Retina (tissue), 1 donor: ENCODE measurements around the gene PRTFDC1.

ENCODE experiments used
- DNase-seq: peaks from one replicate; pipeline ENCODE4 v3.0.0-alpha.2; 2016

PRTFDC1 gene

DNA sequence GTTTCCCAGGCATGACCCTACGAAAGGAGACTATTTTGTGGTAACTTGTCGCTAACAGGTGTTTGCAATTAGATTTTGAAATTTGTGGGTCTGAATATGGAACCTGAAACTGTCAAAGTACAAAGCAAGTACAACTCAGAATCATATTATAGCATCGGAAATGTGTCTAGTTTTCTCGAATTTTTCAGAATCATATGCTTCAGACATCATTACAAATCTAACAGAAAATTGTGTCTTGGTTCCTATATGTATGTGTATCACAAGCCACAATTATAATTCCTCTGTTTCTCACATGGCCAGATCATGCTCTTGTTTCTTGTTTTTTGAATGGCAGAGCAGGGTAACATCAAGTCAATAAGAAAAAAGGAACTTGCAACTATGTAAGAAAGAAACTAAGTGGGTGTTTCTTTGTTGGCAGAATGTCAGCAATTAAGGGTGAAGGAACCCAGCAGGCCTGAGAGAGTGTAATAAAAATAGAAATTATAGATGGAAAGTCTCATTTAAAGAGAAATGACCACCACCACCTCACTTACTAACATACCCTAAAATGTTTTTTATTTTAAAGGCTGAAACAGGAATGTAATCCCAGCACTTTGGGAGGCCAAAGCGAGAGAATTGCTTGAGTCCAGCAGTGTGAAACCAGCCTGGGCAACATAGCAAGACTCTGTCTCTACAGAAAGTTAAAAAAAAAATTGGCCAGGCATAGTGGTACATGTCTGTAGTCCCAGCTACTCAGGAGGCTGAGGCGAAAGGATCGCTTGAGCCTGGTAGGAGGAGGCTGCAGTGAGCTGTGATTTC is 51.3 kb downstream of the PRTFDC1 start:
- no peak for DNase-seq

DNA sequence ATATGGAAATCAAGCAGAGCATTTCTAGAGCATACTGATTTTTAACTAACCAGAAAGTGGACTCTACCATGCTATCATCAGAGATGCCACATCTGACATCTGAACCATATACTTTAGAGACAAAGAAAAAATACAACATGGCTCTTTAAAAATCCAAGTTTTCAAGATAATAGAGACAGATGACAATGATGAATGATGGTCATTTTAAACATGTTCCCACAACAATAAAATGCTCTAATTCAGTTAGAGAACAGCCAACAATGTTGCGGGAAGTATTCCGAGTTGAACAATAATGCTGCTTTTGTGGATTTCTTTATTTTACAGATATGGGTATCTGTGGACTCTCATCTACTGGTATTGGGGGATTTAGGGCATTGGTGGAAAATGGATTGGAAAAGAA is 52.8 kb downstream of the PRTFDC1 start:
- DNase-seq: no peak

DNA sequence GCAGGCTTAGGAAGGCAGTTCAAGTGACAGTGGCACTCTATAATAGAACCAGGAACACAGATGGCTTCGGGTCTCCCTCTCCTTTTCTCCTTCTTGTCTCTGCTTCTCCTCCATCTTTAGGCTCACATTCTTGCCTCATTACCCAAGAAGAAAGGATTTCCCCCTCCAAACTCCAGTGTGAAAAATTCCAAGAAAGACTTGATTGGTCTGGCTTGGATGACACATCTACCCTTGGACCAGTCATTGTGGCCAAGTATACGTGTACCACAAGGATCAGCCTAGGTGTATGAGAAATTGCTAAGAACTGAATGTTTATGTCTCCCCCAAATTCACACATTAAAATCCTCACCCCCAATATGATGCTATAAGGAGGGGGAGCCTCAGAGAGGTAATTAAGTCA is 53.9 kb downstream of the PRTFDC1 start:
- DNase-seq: no peak

DNA sequence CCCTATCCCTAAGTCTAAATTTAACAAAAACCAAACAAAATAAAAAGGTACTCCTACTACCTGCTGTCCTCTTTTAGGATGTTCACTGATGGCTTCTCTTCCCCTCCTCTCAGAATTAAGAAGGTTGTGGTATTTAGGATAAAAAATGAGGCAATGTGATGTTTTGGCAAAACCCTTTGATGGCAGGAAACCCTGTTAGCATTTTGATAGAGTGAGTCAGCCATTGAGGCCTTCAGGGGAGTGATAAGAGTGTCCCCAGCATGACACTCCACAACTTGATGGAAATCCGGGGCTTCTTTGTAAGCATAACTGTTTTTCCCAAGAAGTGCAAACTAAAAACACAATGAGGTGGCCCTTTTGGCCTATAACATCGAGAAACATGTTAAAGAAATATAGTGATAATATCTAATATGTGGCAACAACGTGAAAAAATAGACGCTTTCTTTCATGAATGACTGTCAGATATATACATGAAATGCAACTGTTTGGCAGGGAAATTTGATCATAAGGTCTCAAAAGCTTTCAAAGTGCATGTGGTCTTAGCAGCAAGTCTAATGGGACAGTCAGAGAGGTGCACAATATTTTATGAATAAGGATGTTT is 55.0 kb downstream of the PRTFDC1 start:
- no peak for DNase-seq

DNA sequence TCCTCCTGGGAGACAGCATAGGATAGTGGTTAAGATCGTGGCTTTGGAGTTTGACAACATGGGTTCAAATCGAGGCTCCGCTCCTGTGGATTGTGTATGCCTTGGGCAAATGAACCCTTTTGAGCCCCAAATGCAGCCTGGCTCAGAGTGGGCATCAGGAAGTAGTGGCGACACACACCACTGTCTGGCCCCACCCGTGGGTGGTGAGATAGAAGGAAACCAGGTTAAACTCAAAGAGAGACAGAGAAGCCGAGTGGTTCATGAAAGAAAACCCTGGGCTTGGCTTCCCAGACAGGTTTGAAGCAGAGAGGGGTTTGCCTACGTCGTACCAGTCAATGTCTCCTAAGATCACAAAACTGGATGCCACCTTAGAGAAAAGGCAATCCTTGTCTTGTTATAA is 57.7 kb downstream of the PRTFDC1 start:
- DNase-seq: no peak

DNA sequence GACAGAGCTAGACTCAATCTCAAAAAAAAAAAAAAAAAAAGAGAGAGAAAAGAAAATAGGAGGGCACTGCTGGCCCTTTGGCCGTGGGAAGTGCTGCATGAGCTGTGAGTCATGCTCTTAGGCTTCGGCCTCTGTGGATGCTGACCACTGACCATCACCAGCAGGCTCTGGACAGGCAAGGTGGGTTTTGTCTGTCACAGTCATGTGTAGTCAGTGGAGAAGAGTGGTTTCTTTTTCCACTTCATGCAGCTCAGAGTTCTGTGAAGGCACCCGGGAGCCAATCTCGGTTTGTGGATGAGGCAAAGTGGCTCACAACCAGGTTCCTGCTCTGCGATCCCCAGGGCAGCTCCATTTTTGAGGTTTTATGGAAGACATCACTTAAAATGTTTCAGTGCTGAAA is 58.1 kb downstream of the PRTFDC1 start:
- no peak for DNase-seq

DNA sequence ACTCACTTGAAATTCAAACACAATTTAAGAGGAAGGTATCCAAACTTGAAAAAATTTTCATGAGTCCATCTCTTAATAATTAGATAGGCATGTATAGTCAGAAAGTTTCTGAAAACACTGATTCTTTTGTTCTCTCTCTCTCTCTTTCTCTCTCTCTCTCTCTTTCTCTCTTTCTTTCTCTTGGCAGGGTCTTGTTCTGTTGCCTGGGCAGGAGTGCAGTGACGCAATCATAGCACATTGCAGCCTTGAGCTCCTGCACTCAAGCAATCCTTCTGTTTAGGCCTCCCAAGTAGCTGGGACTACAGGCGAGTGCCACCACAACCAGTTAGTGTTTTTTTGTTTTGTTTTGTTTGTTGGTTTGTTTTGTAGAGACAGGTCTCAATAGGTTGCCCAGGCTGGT is 59.3 kb downstream of the PRTFDC1 start:
- no peak for DNase-seq

DNA sequence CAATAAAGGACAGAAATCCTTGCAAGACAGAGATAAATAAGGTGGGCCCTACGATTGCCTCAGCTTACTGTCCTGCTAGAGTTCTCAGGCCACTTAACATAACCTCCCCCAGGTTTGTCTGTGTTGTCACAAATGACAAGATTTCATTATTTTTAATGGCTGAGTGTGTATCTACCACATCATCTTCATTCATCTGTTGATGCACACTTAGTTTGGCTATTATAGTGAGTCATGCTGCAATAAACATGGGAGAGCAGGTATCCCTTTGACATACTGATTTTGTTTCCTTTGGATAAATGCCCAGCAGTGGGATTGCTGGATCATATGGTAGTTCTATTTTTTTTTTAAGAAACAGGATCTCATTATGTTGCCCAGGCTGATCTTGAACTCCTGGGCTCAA is 60.6 kb downstream of the PRTFDC1 start:
- DNase-seq: no peak

DNA sequence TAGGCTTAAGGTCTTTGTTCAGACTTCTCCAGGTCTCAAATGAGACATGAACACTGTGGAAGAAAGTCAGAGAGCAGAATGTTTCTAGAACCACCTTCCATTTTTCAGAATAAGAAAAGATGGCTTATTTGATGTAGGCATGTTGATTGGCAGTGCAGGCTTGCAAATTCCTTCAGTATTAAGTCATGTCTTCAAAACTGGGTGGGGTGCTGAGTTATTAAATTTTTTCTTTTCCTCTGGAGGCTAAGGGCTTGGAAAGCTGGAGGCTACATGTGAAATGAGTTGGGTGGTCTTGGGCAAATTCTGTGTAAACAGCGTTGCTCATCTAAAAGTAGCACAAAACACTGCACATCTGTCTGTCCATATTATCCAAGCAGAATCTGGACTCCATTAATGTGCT is 62.8 kb downstream of the PRTFDC1 start:
- DNase-seq: no peak

DNA sequence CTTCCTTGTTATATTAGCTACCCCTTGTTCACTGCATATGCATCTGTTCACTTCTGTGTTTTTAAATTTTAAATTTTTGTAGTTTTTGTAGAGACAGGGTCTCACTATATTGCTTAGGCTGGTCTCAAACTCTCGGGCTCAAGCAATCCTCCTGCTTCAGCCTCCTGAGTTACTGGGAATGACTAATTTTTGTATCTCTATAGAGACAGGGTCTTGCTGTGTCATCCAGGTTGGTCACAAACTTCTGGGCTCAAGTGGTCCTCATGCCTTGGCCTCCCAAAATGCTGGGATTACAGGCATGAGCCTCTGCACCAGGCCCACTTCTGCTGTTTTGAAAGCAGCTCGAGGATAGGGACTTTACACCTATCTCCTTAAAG is 64.6 kb downstream of the PRTFDC1 start:
- no peak for DNase-seq

DNA sequence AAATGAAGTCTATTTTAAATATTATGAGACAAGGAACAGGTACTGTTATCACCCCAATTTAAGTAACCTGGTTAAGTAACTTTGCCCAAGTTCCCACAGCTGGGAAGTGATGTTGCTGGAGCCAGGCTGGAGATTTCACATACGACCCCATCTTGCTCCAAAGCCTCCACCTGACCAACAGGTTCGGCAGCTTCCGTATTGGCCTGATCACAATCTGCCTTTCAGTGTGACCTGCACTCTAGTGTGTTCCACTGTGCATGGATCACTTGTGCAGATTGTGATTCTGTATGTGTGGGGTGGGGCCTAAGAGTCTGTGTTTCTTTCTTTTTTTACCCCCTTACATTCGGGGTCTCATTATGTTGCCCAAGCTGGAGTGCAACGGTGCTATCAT is 66.1 kb downstream of the PRTFDC1 start:
- no peak for DNase-seq

DNA sequence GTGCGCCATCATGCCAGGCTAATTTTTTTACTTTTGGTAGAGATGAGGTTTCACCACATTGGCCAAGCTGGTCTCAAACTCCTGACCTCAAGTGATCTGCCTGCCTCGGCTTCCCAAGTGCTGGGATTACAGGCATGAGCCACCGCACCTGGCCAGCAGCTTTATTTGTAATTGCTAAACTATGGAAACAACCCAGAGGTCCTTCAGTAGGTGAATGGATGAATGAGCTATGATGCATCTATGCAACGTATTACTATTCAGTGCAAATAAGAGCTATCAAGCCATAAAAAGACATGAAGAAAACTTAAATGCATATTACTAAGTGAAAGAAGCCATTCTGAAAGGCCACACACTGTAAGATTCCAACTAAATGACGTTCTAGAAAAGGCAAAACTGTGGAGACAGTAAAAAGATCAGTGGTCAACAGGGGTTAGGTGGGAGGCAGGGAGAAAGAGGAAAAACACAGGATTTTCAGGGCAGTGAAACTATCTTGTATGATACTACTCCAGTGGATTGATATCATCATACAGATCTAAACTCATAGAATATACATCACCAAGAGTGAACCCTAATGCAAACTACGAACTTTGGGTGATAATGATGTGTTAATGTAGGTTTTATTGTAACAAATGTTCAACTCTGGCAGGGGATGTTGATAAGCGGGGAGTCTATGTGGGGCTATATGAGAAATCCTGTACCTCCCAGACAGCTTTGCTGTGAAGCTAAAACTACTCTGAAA is 66.7 kb downstream of the PRTFDC1 start:
- DNase-seq: no peak

DNA sequence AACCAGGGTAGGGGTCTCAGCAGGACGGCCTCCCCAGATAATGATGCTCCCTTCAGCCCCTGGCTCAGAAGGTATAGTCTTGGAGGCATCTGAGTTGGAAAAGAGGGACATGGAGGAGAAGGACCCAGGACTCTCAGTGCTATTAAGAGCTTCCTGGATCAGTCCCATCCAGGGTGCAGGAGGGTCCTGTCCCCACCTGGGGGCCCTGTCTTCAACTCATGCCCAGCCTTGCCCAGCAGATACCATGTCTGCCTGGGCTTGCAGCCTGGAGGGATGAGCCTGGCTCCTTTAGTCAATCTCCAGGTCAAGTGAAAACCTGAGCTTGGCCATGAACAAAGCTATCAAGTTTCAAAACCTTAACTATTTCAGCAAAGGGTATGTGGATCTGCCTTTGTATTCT is 67.6 kb downstream of the PRTFDC1 start:
- DNase-seq: no peak

DNA sequence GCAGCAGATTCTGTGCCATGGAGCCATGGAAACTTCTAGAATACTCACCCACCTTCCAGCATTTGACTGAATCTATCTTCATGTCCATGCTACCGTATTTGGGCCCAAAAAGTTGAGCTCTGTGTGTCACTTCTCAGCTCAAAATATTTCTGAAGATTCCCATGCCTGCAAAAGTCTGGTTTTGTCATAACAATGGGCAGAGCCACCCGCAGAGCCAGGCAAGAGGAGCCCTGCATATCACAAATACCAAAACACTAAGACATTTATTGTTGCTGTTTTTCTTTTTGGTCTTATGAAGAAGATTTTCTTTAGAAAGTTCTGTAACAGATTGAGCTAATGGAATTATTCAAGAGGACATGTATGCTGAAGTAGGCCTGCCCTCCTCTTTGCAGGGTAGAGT is 68.1 kb downstream of the PRTFDC1 start:
- DNase-seq: no peak

DNA sequence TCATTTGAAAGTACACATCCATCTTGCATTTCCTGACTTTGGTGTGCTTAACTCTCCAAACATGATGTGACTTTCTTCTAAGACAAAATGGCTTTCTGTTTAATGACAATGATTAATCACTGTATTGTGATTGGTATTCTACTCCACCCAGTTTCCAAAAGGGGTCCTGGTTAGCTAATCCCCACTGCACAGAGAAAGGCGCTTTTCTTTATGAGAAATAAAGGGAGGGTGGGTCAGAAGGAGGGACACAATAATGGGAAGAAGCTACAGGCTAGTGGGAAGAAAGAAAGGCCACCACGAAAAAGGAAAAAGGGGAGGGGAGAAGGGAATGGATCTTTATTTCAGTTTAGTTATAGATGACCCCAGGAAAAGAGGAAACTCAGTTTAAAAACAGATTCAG is 69.2 kb downstream of the PRTFDC1 start:
- no peak for DNase-seq

DNA sequence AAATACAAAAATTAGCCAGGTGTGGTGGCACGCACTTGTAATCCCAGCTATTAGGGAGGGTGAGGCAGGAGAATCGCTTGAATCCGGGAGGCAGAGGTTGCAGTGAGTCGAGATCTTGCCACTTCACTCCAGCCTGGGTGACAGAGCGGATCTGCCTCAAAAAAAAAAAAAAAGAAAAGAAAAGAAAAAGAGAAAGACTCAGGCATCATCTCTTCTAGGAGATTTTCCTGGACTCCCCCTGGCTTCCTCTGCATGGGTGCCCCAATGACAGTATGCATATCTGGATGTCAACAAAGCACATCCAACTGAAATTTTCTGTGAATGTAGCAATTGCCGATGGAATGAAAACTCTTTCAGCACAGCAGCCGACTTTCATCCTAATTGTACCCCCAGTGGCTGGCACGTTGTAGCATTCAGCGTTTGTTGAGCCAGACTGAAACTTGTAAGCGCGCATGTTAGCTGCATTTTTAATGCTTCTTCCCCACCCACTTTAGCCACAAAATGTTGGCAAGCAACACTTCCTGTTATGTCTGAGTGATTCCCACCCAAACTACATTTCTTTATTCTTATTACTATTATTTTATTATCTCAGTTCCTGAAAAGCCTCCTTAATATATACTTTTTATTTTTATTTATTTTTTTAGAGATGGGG is 70.2 kb downstream of the PRTFDC1 start:
- DNase-seq: no peak

DNA sequence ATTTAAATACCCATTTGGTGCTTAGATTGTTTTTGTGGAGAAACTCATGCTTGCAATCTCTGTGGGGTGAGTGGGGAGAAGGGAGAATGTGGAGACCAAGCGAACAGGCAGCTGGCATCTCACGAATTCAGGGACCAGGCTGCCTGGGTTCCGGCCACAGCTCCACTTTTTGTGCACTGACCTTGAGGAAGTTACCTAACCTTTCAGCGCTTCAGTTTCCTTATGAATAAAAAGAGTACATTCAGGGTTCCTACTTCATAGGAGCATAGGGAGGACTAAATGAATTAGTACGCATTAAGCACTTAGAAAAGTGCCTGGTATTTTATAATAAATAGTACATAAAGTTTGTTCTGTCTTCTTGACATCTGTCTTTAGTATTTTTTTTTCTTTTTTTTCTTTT is 72.5 kb downstream of the PRTFDC1 start:
- no peak for DNase-seq

DNA sequence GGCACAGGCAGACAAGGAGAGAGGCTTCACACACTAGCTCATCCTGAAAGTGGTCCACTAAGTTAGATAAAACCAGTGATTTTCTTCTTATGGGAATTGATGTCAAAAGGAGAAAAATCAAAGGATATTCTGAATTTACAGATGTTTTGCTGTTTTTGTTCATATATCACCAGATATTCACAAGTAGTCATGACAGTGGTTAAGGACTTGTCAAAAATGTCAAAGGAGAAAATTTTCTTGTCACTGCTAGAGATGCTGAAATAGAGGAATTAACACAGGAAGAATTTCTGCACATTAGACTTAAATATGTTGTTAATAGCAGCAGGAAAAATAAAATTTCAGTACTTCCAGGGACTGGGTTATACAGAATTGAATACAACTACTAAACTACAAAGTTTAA is 78.3 kb downstream of the PRTFDC1 start:
- DNase-seq: no peak

DNA sequence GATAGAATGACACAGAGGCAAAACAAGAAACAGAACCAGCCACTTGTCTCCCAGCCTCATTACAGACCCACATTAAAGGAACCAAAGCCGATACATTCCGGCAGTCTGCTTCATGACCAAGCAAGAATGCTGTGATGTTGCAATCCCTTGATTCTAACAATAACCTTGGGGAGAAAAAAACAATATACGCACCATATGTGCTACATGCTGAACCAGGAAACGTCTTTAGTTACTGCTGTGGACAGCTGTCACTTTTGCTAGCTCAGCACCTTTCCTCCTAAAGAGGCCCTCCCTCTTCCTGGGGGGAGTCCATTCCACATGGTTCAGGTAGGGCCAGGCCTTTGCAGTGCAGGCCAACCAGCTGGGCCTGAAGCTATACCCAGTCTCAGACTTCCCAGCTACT is 79.1 kb downstream of the PRTFDC1 start:
- no peak for DNase-seq

DNA sequence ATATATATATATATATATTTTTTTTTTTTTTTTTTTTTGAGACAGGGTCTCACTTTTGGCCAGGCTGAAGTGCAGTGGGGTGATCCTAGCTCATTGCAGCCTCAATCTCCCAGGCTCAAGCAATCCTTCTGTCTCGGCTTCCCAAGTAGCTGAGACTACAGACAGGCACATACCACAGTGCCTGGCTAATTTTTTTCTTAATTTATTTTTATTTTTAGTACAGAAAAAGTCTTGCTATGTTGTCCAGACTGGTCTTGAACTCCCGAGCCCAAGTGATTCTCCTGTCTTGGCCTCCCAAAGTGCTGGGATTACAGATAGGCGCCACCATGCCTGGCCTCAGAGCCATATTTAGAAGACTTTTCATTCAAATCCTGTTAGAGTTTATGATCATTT is 79.6 kb downstream of the PRTFDC1 start:
- DNase-seq: no peak

DNA sequence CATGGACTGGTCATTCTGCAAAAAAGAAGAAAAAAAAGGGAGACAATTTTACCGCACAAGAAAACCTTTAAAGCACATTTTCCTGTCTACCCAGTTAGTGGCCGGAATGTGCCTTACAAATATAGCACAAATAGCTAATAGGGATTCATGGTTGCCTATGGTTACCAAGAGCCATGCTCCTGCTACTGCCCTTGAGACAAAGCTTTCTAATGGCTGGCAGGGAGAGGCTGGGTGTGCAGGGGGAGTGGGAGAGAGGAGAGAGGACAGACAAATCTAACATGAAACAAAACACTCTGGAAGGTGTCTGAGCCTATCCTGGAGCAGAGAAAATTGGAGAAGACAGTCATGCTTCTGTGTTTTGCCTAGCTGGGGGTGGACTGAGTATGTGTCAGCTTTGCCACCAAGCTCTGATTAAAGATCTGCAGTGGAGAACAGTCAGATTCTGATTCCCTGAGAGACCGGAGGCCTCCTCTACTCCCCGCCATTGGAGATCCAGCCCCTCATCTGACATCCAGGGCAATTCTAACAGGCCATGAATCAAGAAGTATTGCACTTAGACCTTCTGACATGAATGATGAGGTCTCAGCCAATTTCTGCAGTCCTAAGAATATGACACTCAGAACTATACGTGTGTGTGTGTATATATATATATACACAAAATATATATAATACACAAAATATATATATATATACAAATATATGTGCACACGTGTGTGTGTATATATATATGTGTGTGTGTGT is 80.2 kb downstream of the PRTFDC1 start:
- peak; percentile 84 for DNase-seq

DNA sequence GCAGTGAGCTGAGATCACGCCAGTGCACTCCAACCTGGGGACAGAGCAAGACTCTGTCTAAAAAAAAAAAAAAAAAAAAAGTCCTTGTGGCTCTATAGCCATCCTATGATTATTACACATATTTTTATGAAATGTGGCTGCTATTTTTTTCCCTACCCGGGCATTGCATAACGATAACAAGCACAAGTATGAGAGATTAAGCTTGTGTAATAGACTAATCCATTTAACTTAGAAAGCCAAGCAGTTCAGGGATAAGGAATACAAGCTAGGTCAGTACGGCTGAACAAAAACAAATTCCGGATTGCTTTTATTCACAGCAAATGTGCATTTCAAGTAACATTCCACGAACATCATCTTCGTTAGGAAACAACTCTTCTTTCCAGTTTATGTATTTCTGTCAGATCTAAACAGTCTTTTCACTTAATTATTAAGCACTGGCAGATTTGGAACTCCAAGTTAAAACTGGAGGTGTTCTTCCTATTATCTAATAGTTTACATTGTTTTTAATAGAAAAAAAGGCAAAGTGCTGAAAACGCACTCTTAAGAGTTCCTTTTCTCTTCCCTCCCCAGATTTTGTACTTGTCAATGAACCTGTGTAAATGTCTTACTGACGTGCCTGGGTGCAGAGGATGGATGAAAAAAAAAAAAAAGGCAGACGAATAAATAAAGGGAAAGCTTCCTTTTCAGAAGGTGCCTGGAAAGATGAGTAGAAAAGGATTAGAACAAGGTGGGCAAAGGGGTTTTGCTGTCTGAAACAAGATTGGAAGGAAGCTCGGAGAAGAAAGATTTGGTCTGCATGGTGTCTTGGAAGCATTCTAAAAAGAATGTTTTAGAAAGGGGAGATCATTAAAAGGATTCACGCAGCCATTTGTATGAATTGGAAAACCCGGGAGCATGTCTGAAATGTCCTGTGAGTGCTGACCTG is 81.1 kb downstream of the PRTFDC1 start:
- DNase-seq: no peak
